K562 (cell line): Measurements from ENCODE around the gene PRKACG. TPM values are rescaled to one million over a fixed set of nuclear protein-coding genes. Genes with fewer than 3 reads are reported as not detected.

Experiments used
- ATAC-seq: fragments of 200-7000 bp; cut with Tn5 transposase; 3 replicates; pipeline ENCODE4 v1.9.1; 2020; ENCODE audit warnings: moderate library complexity
- BruUV-seq: library from RNA; stranded (reverse); fragments of 400-500 nt; replicated peaks from 2 replicates; lab custom pipeline; 2021; lab: Mats Ljungman, UMichigan
- CTCF ChIA-PET: fragments of 300-600 bp; formaldehyde crosslinking; extraction: SDS; loops from one replicate; lab custom pipeline; 2021; ENCODE audit warnings: low intra/inter-chr PET ratio; lab: Yijun Ruan, JAX
- POLR2A ChIA-PET: fragments of 300-600, 350-650 bp; sonication (Branson Sonifier 250); formaldehyde crosslinking; extraction: SDS; loops from one replicate; lab custom pipeline; 2021; ENCODE audit warnings: antibody characterized with exemption, inconsistent platforms; lab: Yijun Ruan, JAX
- DNase-seq, 4 experiments: peaks; one replicate each; pipeline versions ENCODE4 v3.0.0 to v3.0.0-alpha.2; 2011 to 2018; ENCODE audit warnings: low spot score in 3 of 4, mixed read lengths in 3 of 4; ENCODE audit errors: extremely low read depth in 1 of 4
- FAIRE-seq: peaks from 2 replicates; lab custom pipeline; 2011; peaks lifted over from hg19 to GRCh38; lab: Jason Lieb, UNC
- H2AFZ ChIP-seq: 2 replicates; pipeline ENCODE4 v1.6.0; 2011; ENCODE audit warnings: low read depth, low read length, control low read depth, inconsistent platforms
- H3K27ac ChIP-seq: fragments of 200-600 bp; 3 replicates; pipeline ENCODE4 v1.8.0; 2011; ENCODE audit warnings: low read depth, mild to moderate bottlenecking, control low read depth, inconsistent platforms, low read length, moderate library complexity, mixed read lengths; ENCODE audit errors: extremely low read depth
- H3K27me3 ChIP-seq, 2 experiments: fragments of 300-600 bp in 1 of 2; 2 replicates in 1 of 2; 3 replicates in 1 of 2; pipeline versions ENCODE4 v1.6.0 to v1.8.0; 2011; ENCODE audit warnings: inconsistent platforms in 2 of 2, low read length in 2 of 2, mild to moderate bottlenecking in 1 of 2, mixed read lengths in 1 of 2, moderate library complexity in 1 of 2; ENCODE audit not compliant: control insufficient read depth in 2 of 2, insufficient read depth in 2 of 2
- H3K36me3 ChIP-seq: fragments of 300-600 bp; 3 replicates; pipeline ENCODE4 v1.8.0; 2011; ENCODE audit warnings: mild to moderate bottlenecking, low read length, inconsistent platforms; ENCODE audit not compliant: control insufficient read depth, insufficient read depth
- H3K4me1 ChIP-seq, 2 experiments: fragments of 200-600 bp in 1 of 2; replicated peaks in 1 of 2; 2 replicates in 1 of 2; 3 replicates in 1 of 2; pipeline versions ENCODE4 v1.5.1 to v1.8.0; 2011; ENCODE audit warnings: inconsistent platforms in 2 of 2, low read length in 2 of 2, mild to moderate bottlenecking in 1 of 2, mixed read lengths in 1 of 2, moderate library complexity in 1 of 2; ENCODE audit not compliant: control insufficient read depth in 2 of 2, insufficient read depth in 2 of 2
- H3K4me2 ChIP-seq: 2 replicates; pipeline ENCODE4 v1.6.1; 2011; ENCODE audit warnings: low read length, control low read depth, inconsistent platforms, mixed read lengths; ENCODE audit not compliant: insufficient read depth
- H3K4me3 ChIP-seq: fragments of 200-600 bp; sonication (generic), shearing (Covaris generic); 2 replicates; pipeline ENCODE4 v1.5.1; 2016; ENCODE audit warnings: control low read depth, inconsistent platforms
- H3K79me2 ChIP-seq: fragments of 200-600 bp; 3 replicates; pipeline ENCODE4 v1.8.0; 2011; ENCODE audit warnings: low read length, inconsistent platforms; ENCODE audit not compliant: control insufficient read depth, insufficient read depth
- H3K9ac ChIP-seq, 2 experiments: 2 replicates each; pipeline versions ENCODE4 v1.6.0 to v1.6.1; 2011; ENCODE audit warnings: low read depth in 2 of 2, low read length in 2 of 2, control low read depth in 1 of 2, inconsistent platforms in 1 of 2, mild to moderate bottlenecking in 1 of 2, mixed read lengths in 1 of 2; ENCODE audit not compliant: insufficient read depth in 1 of 2
- H3K9me1 ChIP-seq: one replicate; pipeline ENCODE4 v1.6.0; 2011; ENCODE audit warnings: inconsistent platforms, mild to moderate bottlenecking, low read length, moderate library complexity; ENCODE audit not compliant: control insufficient read depth, insufficient read depth
- H3K9me3 ChIP-seq: replicated peaks from 2 replicates; pipeline ENCODE4 v1.5.1; 2011; ENCODE audit warnings: low read depth, low read length, inconsistent platforms; ENCODE audit not compliant: control insufficient read depth, insufficient read depth
- H4K20me1 ChIP-seq: replicated peaks from 2 replicates; pipeline ENCODE4 v1.6.1; 2011; ENCODE audit warnings: low read length, inconsistent platforms, mixed read lengths; ENCODE audit not compliant: control insufficient read depth, insufficient read depth
- WGBS: fragments of 100-300 bp; shearing (Covaris generic); methylation state at CpG from one replicate; pipeline ENCODE4 v1.1.6; 2016; ENCODE audit warnings: low coverage, mixed read lengths; ENCODE audit not compliant: insufficient coverage; ENCODE audit errors: missing lambda C conversion rate; 5-methylcytosine and 5-hydroxymethylcytosine counted together
- in situ Hi-C: fragments of 300-500 bp; cut with MboI; formaldehyde crosslinking; loops from 4 replicates; pipeline ENCODE4 v1.15.0; 2018; ENCODE audit warnings: inconsistent platforms, mixed read lengths
- intact Hi-C: fragments of 100-400 bp; cut with micrococcal nuclease; formaldehyde crosslinking; loops from 2 replicates; pipeline ENCODE4 v1.14.2; 2022
- polyA plus RNA-seq, 8 experiments: library from polyadenylated mRNA; depleted of rRNA in 4 of 8; stranded (reverse) in 5 of 8; unstranded in 3 of 8; fragments of >200 nt; fragmentation: Nextera tagmentation in 2 of 8; fragmentation: Illumina TruSeq in 1 of 8; extraction: Ambion mirVana in 2 of 8; extraction: Trizol in 1 of 8; gene quantifications; 2 replicates each; pipeline versions ENCODE4 v1.2.1 to v1.2.3, GENCODE V29; 2011 to 2014; ENCODE audit warnings: inconsistent platforms in 1 of 8, missing spikeins in 1 of 8
- total RNA-seq, 7 experiments: library from RNA; depleted of rRNA in 6 of 7; stranded (reverse); fragments of >200 nt in 6 of 7; fragmentation: Illumina TruSeq in 2 of 7; extraction: Trizol in 2 of 7; gene quantifications; 2 replicates each; pipeline versions ENCODE4 v1.2.1 to v1.2.3, GENCODE V29; 2011 to 2021; ENCODE audit warnings: low replicate concordance in 1 of 7
- TF ChIP-seq, protein P1 (sequence below): fragments of 450-650 bp; IDR thresholded peaks from 2 replicates; pipeline ENCODE4 v1.7.0; 2016; ENCODE audit warnings: borderline replicate concordance
- TF ChIP-seq, protein P2 (sequence below): sonication (generic); formaldehyde crosslinking; IDR thresholded peaks from 2 replicates; pipeline ENCODE4 v1.9.0; 2022; ENCODE audit warnings: mild to moderate bottlenecking, missing genetic modification reagents

The PRKACG gene
- total and polyA plus RNA-seq, 9 of the 15 experiments (the other 6 are each of a cell fraction or from before 2014, with no cell fraction given), result not detected

DNA sequence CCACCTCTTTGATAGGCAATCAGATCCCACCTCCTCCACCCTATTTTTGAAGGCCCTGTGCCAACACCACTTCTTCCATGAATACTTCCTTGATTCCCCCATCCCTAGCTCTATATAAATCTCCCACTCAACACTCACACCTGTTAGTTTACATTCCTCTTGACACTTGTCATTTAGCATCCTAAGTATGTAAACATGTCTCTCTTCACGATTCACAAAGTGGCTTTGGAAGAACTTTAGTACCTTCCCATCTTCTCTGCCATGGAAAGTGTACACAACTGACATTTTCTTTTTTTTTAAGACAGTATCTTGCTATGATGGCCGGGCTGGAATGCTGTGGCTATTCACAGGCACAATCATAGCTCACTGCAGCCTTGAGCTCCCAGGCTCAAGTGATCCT, 20.2 kb upstream of the PRKACG start:
- H3K4me1 ChIP-seq, result peaks cover 0 to 3% of the 10 kb centered on the region in 2 experiments; a peak in 3 of 5 replicates
- WGBS, result 17% methylated on average over 2 of the region's 2 CpGs
- H3K36me3 ChIP-seq, result peaks cover 7% of the 10 kb centered on the region; the same call in 1 of the 3 replicates
- no peak overlapping the region for H3K4me3 ChIP-seq
- H3K27me3 ChIP-seq, result no peaks in the 10 kb centered on the region
- FAIRE-seq, result no peak
- ATAC-seq, result no peak
- no peak overlapping the region for H3K9ac ChIP-seq
- no peak overlapping the region for H2AFZ ChIP-seq
- H3K9me3 ChIP-seq, result peaks cover 4% of the 10 kb centered on the region; the same call in 1 of the 2 replicates
- no peaks in the 10 kb centered on the region for H4K20me1 ChIP-seq
- no peak for DNase-seq
- ChIA-PET CTCF (interaction anchor here (0.7 to 0.8 kb wide), 2 partner anchors 158 to 167 kb away, joined by 3 read pairs; no protein-coding TSS in a partner anchor), POLR2A (interaction anchor here (1.5 kb wide), 1 partner anchor 13 kb away, joined by 5 read pairs; no protein-coding TSS in a partner anchor)
- TF ChIP-seq, protein P1, sequence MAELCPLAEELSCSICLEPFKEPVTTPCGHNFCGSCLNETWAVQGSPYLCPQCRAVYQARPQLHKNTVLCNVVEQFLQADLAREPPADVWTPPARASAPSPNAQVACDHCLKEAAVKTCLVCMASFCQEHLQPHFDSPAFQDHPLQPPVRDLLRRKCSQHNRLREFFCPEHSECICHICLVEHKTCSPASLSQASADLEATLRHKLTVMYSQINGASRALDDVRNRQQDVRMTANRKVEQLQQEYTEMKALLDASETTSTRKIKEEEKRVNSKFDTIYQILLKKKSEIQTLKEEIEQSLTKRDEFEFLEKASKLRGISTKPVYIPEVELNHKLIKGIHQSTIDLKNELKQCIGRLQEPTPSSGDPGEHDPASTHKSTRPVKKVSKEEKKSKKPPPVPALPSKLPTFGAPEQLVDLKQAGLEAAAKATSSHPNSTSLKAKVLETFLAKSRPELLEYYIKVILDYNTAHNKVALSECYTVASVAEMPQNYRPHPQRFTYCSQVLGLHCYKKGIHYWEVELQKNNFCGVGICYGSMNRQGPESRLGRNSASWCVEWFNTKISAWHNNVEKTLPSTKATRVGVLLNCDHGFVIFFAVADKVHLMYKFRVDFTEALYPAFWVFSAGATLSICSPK, result no peak
- TF ChIP-seq, protein P2, sequence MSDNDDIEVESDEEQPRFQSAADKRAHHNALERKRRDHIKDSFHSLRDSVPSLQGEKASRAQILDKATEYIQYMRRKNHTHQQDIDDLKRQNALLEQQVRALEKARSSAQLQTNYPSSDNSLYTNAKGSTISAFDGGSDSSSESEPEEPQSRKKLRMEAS, result no peak
- H3K27ac ChIP-seq, result no peak overlapping the region
- intact Hi-C loops, result no loop called here
- H3K9me1 ChIP-seq, result no peaks in the 10 kb centered on the region
- H3K4me2 ChIP-seq, result no peak overlapping the region
- in situ Hi-C loops, result loop anchor here (25.0 kb wide), 1 partner anchor 903 kb away; no protein-coding TSS in a partner anchor
- no TSS peak for BruUV-seq
- peaks cover 33% of the 10 kb centered on the region for H3K79me2 ChIP-seq
